Measurements from ENCODE around the gene TMEM247.

TMEM247 gene

DNA sequence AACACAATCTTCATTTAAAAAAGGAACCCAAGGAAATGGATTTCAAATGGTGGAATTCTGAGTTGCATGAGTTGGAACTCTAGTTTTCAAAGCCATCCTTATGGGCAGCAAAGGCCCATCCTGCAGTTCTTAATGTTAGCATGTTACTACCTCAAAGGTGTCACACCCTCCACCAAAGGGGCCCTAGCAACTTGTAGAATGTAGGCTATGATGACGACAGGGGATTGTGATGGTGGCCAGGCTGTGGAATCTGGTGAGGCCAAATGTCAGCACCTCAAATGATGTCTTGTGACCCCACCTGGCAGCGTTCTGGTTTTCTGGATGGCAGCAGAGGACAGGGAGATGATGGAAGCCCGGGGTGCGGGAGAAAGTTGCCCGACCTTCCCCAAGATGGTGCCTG, at the start of gene TMEM247:
Gene TMEM247, plus strand, starts transcription at position 301 of the 400 bp plus-strand sequence.
- no peak for TF ChIP-seq POLR2A (IDR thresholded peaks at IDR 0.05; ENCODE audit: low read length)
- TF ChIP-seq GATA1 (IDR thresholded peaks at IDR 0.05; ENCODE audit: low read depth, low read length) = no peak
- DNase-seq = no peak

DNA sequence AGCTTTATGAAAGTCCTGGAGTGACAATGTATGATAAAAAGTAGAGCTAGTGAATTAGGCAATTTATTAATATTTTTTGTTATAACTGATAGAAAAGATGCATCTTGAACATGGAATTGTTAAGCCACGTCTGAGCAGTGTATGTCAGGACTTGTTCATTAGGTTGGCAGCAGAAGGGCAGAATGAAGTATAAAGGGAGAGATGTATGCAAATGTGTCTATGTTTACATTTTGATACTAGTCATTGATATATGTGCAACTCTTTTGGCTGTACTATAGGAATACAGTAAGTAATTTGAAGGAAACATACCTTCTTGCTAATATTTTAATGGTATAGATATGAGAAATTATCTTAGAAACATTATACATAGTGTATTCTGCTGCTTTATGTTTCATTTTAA, 49.0 kb upstream of the TMEM247 start:
- DNase-seq = no peak
- TF ChIP-seq GATA1 (IDR thresholded peaks at IDR 0.05; ENCODE audit: low read depth, low read length) = no peak
- no peak for TF ChIP-seq POLR2A (IDR thresholded peaks at IDR 0.05; ENCODE audit: low read length)

DNA sequence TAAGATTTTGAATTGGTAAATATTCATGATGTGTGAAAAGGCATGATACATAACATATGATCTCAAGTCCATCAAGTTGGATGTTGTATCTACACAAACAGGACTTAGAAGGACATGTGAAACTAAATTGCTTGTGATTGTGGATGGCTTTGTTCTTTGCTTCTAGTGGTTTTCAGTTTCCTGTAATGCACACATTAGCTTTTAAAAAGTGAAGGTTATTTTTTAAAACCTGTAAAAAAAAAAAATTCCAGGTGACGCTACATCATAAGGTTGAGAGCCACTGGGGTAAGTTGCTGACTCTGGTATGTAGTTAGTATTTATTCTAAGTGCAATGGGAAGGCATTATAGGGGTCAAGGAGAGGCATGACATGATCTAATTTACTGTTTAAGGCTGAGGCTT, 48.4 kb upstream of the TMEM247 start:
- no peak for TF ChIP-seq POLR2A (IDR thresholded peaks at IDR 0.05; ENCODE audit: low read length)
- TF ChIP-seq GATA1 (IDR thresholded peaks at IDR 0.05; ENCODE audit: low read depth, low read length) = no peak

DNA sequence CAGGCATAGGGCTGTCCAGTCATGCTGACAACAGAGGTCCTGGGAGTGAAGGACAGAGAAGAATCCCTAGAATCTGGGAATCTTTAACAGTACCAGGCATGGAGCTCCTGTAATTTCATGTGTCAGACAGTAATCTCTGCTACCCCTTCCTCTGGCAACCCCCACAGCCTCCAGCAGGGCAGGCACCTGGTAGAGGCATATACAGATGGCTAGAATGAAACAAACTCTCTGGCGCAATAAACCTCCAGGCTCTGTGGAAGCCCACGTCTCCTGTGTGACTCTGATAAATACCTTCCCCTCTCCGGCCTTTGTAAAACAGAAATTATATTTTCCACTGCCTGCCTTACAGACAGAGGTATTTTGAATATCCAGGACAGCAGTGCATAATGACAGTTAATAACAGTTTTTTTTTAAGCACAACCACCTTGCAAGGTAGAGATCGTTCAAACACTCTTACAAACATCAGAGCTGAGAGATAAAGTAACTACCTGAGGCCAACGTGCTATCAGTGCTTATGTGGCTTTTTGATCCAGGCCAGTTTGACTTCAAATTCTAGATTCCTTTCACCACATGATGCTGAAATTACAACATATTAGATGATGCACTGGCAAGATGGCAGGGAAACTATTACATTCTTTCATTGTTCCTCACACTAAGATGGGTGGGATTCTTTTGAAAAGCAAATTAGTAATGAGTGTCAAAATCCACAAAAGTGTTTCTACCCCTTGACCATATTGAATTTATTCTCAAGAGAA, 47.7 kb upstream of the TMEM247 start:
- TF ChIP-seq GATA1 (IDR thresholded peaks at IDR 0.05; ENCODE audit: low read depth, low read length) (no peak), POLR2A (IDR thresholded peaks at IDR 0.05; ENCODE audit: low read length) (no peak)
- no peak for DNase-seq

More for the DNA sequence above, 48.4 kb upstream of the TMEM247 start:
- DNase-seq = no peak

DNA sequence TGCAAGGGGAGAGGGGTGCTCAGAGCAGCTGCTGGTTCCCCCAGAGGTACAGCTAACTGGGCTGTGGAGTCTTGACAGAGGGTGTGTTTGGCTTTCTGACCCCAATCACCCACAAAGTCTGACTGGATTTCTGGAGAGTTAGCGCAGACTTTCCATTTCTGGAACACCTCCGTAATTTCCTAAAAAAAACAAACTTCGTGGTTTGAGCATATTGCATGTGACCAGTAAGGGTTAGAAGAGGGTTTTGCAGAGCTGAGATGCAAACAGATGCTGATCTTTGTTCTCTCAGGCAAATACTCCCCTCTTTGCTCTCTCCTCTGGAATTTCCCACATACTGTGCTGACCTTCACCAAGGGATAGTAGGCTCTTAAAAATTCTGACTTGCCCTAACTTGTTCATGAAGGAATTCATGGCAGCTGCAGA, 44.5 kb upstream of the TMEM247 start:
- no peak for TF ChIP-seq POLR2A (IDR thresholded peaks at IDR 0.05; ENCODE audit: low read length)
- TF ChIP-seq GATA1 (IDR thresholded peaks at IDR 0.05; ENCODE audit: low read depth, low read length) = no peak
- DNase-seq = no peak

DNA sequence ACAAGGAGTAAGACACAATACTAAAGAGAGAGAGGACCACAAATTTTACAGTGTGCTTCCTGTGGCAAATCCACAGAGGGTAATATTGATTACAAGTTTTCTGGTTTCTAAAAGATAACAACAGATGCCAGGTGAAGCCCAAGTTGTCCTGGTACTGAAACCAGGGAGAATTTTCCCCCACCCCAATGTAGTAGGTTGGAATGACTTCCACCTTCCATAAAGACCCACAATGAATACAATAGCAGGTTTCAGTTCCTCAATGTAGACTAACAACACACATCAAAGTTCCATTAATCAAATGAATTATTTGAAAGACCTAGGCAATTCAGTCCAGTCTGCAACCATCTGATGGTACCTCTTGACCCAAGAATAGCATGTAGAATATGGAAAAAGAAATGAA, 44.0 kb upstream of the TMEM247 start:
- TF ChIP-seq GATA1 (IDR thresholded peaks at IDR 0.05; ENCODE audit: low read depth, low read length) (no peak), POLR2A (IDR thresholded peaks at IDR 0.05; ENCODE audit: low read length) (no peak)
- no peak for DNase-seq

DNA sequence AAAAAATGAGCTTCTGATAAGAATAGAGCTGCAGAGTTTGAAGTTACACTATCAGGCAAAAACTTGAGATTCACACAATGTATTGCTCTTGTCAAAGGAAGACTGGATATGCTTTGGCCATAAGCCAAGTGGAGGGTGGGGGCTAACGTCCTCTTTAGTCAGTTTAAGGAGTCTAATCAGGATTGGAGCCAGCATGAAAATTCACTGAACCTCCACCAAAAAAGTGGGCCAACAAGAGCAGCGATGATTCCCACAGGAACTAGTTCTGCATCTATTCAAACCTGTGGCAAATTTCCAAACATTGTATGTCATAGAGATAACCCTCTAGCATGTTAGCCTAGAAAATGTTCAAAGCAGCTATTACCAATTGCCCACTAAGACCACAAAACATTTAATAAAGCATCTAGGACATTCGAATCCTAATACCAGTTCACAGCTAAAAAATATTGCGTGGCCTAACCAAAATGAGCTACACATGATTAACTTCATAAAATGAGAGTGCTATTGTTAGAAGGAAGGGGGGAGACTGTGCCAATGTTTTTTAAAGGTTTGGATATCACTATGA, 43.5 kb upstream of the TMEM247 start:
- TF ChIP-seq POLR2A (IDR thresholded peaks at IDR 0.05; ENCODE audit: low read length) (no peak), GATA1 (IDR thresholded peaks at IDR 0.05; ENCODE audit: low read depth, low read length) (no peak)
- DNase-seq = no peak

DNA sequence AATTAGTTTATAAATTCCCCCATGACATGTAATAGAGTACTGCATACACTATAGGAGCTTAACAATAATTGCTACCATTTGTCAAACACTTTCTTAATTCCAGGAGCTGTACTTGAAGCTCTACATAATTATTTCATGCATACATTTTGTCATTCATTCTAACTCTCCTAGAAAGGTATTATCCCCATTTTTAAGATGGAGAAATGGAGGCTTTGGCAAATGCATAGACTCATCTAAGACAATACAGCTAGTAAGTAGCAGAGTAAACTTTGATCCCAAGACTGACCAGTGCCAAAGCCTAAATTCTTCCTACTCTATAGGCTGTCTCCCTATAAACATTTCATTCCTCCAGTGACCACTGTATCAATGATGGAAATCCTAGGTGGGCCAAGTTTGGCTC, 42.6 kb upstream of the TMEM247 start:
- TF ChIP-seq GATA1 (IDR thresholded peaks at IDR 0.05; ENCODE audit: low read depth, low read length) (no peak), POLR2A (IDR thresholded peaks at IDR 0.05; ENCODE audit: low read length) (no peak)
- DNase-seq = no peak

DNA sequence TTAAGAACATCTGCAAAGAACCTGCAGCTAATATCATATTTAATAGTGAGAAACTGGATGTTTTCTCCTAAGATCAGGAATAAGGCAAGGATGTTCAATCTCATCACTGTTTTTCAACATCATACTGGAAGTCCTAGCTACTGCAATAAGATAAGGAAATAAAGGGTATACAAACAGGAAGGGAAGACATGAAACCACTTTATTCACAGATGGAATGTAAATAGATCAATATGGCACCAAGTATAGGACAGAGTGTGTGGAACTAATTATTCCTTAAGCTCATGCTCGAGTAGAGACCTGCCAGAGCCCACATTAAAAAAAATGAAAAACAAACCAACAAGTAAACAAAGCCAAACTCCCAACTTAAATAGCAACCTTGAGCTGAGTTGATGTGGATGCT, 41.3 kb upstream of the TMEM247 start:
- no peak for DNase-seq
- TF ChIP-seq POLR2A (IDR thresholded peaks at IDR 0.05; ENCODE audit: low read length) (no peak), GATA1 (IDR thresholded peaks at IDR 0.05; ENCODE audit: low read depth, low read length) (no peak)

DNA sequence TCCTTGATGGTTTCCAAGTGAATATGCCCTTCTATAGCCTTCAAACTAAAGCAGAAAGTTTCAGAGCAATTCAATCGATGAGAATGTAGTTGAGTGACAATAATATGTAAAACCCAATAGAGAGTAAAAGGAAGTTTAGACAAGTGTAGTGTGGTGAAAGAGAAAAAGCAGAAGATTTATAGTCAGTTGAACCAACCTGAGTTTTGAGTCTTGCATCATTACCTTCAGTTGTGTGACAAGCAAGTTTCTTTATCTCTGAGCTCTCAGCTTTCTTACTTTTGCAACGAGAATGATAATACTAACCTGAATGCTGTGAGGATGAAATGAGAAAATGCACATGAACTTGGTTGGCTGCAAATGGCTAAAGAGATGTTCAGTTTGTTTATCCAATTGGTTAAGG, 40.6 kb upstream of the TMEM247 start:
- no peak for DNase-seq
- no peak for TF ChIP-seq POLR2A (IDR thresholded peaks at IDR 0.05; ENCODE audit: low read length)
- no peak for TF ChIP-seq GATA1 (IDR thresholded peaks at IDR 0.05; ENCODE audit: low read depth, low read length)

DNA sequence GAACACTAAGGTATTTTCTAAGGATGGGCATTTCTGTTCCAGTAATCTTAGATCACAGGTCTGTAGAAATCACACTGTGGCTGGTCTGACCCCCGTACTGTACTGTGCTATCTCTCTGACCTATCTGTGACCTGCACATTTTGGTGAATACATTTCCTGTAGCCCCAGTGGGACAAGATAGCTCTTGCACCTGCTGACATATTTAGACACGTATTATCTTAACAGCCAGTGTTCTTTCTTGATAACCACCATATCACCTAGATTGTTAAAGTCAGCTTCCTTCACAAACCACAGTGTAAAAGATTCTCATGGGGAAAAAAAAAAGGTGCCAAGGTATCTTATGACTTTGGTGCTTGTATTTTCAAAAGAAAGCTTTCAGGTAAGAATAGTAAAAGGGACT, 39.8 kb upstream of the TMEM247 start:
- peak in 1 of 2 experiments; percentile 17 for DNase-seq
- no peak for TF ChIP-seq POLR2A (IDR thresholded peaks at IDR 0.05; ENCODE audit: low read length)
- no peak for TF ChIP-seq GATA1 (IDR thresholded peaks at IDR 0.05; ENCODE audit: low read depth, low read length)

DNA sequence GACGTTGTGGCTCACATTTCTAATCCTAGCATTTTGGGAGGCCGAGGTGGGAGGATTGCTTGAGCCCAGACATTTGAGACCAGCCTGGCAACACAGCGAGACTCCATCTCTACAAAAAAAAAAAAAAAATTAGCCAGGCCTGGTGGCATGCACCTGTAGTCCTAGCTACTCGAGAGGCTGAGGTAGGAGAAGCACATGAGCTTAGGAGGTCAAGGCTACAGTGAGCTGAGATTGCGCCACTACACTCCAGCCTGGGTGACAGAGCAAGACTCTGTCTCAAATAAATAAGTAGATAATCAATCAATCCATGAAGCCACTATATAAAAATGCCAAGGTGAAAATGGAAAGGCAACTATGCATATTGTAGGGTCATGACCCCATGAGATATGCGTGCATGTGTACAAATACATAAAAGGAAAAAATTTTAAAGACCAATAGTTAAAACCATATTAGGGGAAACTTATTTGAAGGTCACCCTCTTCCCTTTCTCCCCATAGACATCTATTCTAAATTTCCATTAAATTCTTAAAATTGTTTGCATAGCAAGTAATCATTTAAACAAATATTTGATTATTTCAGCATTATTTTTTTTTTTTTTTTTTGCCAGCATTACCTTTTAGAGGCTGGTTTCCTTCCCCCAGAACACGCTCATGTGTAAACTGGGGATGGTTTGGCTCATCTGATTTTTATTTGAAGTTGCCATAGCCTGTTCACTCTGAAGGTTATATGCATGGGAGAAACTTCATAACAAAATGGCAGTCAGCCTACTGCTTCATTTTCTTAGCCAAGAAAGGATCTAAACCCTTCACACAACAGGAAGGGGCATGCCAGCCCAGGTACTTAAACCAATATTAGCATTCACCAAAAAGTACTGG, 37.3 kb upstream of the TMEM247 start:
- DNase-seq = no peak
- no peak for TF ChIP-seq GATA1 (IDR thresholded peaks at IDR 0.05; ENCODE audit: low read depth, low read length)
- no peak for TF ChIP-seq POLR2A (IDR thresholded peaks at IDR 0.05; ENCODE audit: low read length)

DNA sequence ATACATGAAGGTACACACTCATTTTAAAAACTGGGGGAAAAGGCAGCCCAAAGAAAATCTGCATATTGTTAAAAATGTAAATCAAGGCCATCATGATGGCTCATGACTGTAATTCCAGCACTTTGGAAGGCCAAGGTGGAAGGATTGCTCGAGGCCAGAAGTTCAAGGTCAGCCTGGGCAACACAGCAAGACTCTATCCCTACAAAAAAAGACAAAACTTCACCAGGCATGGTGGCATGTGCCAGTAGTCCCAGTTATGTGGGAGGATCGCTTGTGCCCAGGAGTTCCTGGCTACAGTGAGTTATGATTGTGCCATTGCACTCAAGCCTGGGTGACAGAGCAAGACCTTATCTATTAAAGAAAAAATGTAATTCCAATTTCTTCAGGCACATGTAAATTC, 34.6 kb upstream of the TMEM247 start:
- no peak for DNase-seq
- TF ChIP-seq GATA1 (IDR thresholded peaks at IDR 0.05; ENCODE audit: low read depth, low read length) = no peak

DNA sequence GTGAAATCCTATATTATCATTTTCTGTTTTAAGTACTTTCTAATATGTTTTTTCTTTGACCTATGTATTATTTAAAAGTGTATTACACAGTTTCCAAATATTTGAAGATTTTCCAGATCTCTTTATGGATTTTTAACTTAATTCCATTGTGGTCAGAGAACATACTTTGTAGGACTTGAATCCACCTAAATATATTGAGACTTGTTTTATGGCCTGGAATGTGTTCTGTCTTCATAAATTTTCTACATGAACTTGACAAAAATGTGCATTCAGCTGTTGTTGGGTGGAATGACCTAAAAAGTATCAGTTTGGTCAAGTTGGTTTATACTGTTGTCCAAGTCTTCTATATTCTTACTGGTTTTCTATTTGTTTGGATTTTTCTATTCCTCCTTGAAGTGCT, 33.8 kb upstream of the TMEM247 start:
- DNase-seq = no peak
- no peak for TF ChIP-seq GATA1 (IDR thresholded peaks at IDR 0.05; ENCODE audit: low read depth, low read length)
- TF ChIP-seq POLR2A (IDR thresholded peaks at IDR 0.05; ENCODE audit: low read length) = no peak
